Liver (tissue), 9 donors: ENCODE measurements around the gene PARD3. TPM values are rescaled to one million over a fixed set of nuclear protein-coding genes. Genes with fewer than 3 reads are reported as not detected.

Experiments
- DNase-seq: peaks from one replicate; pipeline ENCODE4 v3.0.0-alpha.2; 2017; ENCODE audit warnings: low spot score
- H3K27ac ChIP-seq, 2 donors: one replicate each; pipeline ENCODE4 v1.7.0; 2013; ENCODE audit warnings: inconsistent platforms in 2 of 2, low read length in 2 of 2, control low read depth in 1 of 2, low read depth in 1 of 2, mild to moderate bottlenecking in 1 of 2
- H3K27me3 ChIP-seq, 4 donors: one replicate each; pipeline versions ENCODE4 v1.6.1 to v1.7.0; 2013; ENCODE audit warnings: low read length in 3 of 4, inconsistent platforms in 1 of 4, mild to moderate bottlenecking in 1 of 4, moderate library complexity in 1 of 4; ENCODE audit not compliant: control insufficient read depth in 4 of 4, insufficient read depth in 4 of 4
- H3K36me3 ChIP-seq, 4 donors: one replicate each; pipeline versions ENCODE4 v1.6.1 to v1.7.0; 2013; ENCODE audit warnings: low read length in 3 of 4, mild to moderate bottlenecking in 3 of 4, low read depth in 1 of 4, moderate library complexity in 1 of 4; ENCODE audit not compliant: control insufficient read depth in 4 of 4, insufficient read depth in 3 of 4
- H3K4me1 ChIP-seq, 4 donors: one replicate each; pipeline versions ENCODE4 v1.6.1 to v1.7.0; 2013; ENCODE audit warnings: low read length in 3 of 4, mild to moderate bottlenecking in 3 of 4, moderate library complexity in 1 of 4; ENCODE audit not compliant: control insufficient read depth in 4 of 4, insufficient read depth in 4 of 4
- H3K4me3 ChIP-seq, 3 donors: one replicate each; pipeline versions ENCODE4 v1.6.1 to v1.7.0; 2013; ENCODE audit warnings: low read length in 3 of 3, control low read depth in 1 of 3, low read depth in 1 of 3, mild to moderate bottlenecking in 1 of 3
- H3K9ac ChIP-seq, 2 donors: one replicate each; pipeline ENCODE4 v1.7.0; 2013; ENCODE audit warnings: low read length in 2 of 2, mild to moderate bottlenecking in 2 of 2, moderate library complexity in 2 of 2, control low read depth in 1 of 2, low read depth in 1 of 2
- H3K9me3 ChIP-seq, 4 donors: one replicate each; pipeline versions ENCODE4 v1.6.1 to v1.7.0; 2013; ENCODE audit warnings: low read length in 3 of 4; ENCODE audit not compliant: control insufficient read depth in 4 of 4
- EGR1 ChIP-seq, 2 donors: IDR thresholded peaks; 2 replicates each; pipeline ENCODE4 v1.6.1; 2016 to 2018; ENCODE audit warnings: antibody characterized with exemption in 2 of 2, low read depth in 2 of 2
- FOXA2 ChIP-seq: IDR thresholded peaks from 2 replicates; pipeline ENCODE4 v1.6.1; 2016; ENCODE audit warnings: antibody characterized with exemption
- GABPA ChIP-seq, 2 donors: IDR thresholded peaks in 1 of 2; conservative IDR thresholded peaks in 1 of 2; 2 replicates each; pipeline ENCODE4 v1.6.1; 2016; ENCODE audit warnings: antibody characterized with exemption in 2 of 2, mild to moderate bottlenecking in 1 of 2, moderate library complexity in 1 of 2
- HNF4G ChIP-seq: IDR thresholded peaks from 2 replicates; pipeline ENCODE4 v1.6.1; 2016; ENCODE audit warnings: antibody characterized with exemption
- JUND ChIP-seq, 2 donors: IDR thresholded peaks; 2 replicates each; pipeline ENCODE4 v1.6.1; 2016; ENCODE audit warnings: antibody characterized with exemption in 2 of 2
- NR2F2 ChIP-seq: IDR thresholded peaks from 2 replicates; pipeline ENCODE4 v1.6.1; 2016; ENCODE audit warnings: antibody characterized with exemption
- RAD21 ChIP-seq, 2 donors: IDR thresholded peaks; 2 replicates each; pipeline ENCODE4 v1.6.1; 2016; ENCODE audit warnings: antibody characterized with exemption in 2 of 2, mild to moderate bottlenecking in 2 of 2
- RXRA ChIP-seq, 2 donors: IDR thresholded peaks; 2 replicates each; pipeline ENCODE4 v1.6.1; 2017 to 2018; ENCODE audit warnings: antibody characterized with exemption in 2 of 2, mild to moderate bottlenecking in 1 of 2
- SP1 ChIP-seq: IDR thresholded peaks from 2 replicates; pipeline ENCODE4 v1.6.1; 2018; ENCODE audit warnings: antibody characterized with exemption, mild to moderate bottlenecking
- TAF1 ChIP-seq: conservative IDR thresholded peaks from 2 replicates; pipeline ENCODE4 v1.6.1; 2016; ENCODE audit warnings: antibody characterized with exemption, mild to moderate bottlenecking
- YY1 ChIP-seq: IDR thresholded peaks from 2 replicates; pipeline ENCODE4 v1.6.1; 2016; ENCODE audit warnings: antibody characterized with exemption, mild to moderate bottlenecking
- WGBS: extraction: QIAGEN DNeasy Blood & Tissue Kit; methylation state at CpG from one replicate; pipeline ENCODE4 v1.1.7; 2013; 5-methylcytosine and 5-hydroxymethylcytosine counted together
- polyA plus RNA-seq, 2 donors: library from polyadenylated mRNA; stranded (reverse) in 1 of 2; unstranded in 1 of 2; fragments of 200-250 nt in 1 of 2; fragments of >200 nt in 1 of 2; fragmentation: Nextera tagmentation in 1 of 2; extraction: Ambion mirVana in 1 of 2; gene quantifications; one replicate each; pipeline versions ENCODE4 v1.2.1 to v1.2.3, GENCODE V29; 2013 to 2015
- total RNA-seq, 2 donors: library from RNA; depleted of rRNA; stranded (reverse); fragments of >200 nt; gene quantifications; one replicate each; pipeline ENCODE4 v1.2.3, GENCODE V29; 2014
- TF ChIP-seq, protein P1 (sequence below): fragments of 150-350 bp; IDR thresholded peaks from 2 replicates; pipeline ENCODE4 v1.5.1; 2017; ENCODE audit warnings: improper control_type of control experiment, low read depth, low read length; ENCODE audit not compliant: missing input control
- TF ChIP-seq, protein P2 (sequence below): IDR thresholded peaks from 2 replicates; pipeline ENCODE4 v1.6.1; 2016; ENCODE audit warnings: antibody characterized with exemption
- TF ChIP-seq, protein P3 (sequence below): IDR thresholded peaks from 2 replicates; pipeline ENCODE4 v1.6.1; 2016; ENCODE audit warnings: antibody characterized with exemption
- TF ChIP-seq, protein P4 (sequence below): IDR thresholded peaks from 2 replicates; pipeline ENCODE4 v1.6.1; 2016; ENCODE audit warnings: antibody characterized with exemption
- TF ChIP-seq, protein P5 (sequence below): IDR thresholded peaks from 2 replicates; pipeline ENCODE4 v1.6.1; 2016; ENCODE audit warnings: antibody characterized with exemption, mild to moderate bottlenecking
- donor health status: healthy.
- donor health status: healthy.
- donor health status: healthy.
- donor health status: healthy.
- donor health status: healthy.

The PARD3 gene
- total and polyA plus RNA-seq, 4 donors: 12.3 to 43.8 (median 13.5) TPM

DNA sequence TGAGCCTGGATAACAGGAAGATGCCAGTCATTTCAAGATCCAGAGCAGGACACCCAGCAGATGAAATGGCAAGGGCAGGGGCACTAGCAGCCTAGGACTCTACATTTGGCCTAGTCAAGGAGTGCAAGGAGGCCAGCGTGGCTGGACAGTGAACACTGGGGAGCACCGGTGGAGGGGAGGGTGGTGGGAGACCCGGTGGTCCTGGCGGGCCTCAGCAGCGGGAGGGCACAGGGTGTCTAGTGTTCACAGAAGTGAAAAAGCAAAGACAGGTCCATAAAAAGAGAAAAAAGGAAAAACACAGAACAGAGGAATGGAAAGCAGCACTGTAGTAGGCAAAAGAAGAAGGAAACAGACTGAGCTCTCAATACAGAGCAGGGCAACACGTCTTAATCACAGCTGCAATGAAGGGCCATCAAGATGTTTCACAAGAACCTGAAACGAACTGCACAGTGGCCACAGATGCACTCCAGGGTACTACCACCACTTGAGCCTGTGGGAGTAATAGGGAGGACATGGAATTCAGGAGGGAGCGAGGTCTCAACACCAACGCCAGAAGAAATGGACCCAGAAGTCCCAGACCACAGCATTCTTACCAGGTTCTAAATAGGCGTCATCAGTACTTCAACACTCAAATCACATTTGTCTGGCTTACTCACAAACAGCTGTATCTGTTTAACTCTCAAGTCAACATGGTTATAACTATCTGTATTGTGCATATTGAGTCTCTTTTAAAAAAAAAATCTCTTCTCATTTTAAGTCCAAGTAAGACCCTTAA is 573.7 kb downstream of the PARD3 start:
- Histone ChIP-seq H3K4me1 (no peaks in the 10 kb centered on the region), H3K36me3 (no peaks in the 10 kb centered on the region), H3K9me3 (no peaks in the 10 kb centered on the region), H3K9ac (no peak overlapping the region), H3K27ac (no peak overlapping the region), H3K27me3 (no peaks in the 10 kb centered on the region), H3K4me3 (no peak overlapping the region)
- WGBS: 91% methylated on average over 10 of the region's 10 CpGs
- TF ChIP-seq EGR1 (IDR thresholded peaks at IDR 0.05; ENCODE audit: low read depth in 2 of 2) (no peak), FOXA2 (no peak), RXRA (IDR thresholded peaks at IDR 0.05) (no peak), GABPA (IDR thresholded peaks at IDR 0.05 in 1 of 2, conservative IDR thresholded peaks at IDR 0.05 in 1 of 2) (no peak)
- TF ChIP-seq, protein P1, sequence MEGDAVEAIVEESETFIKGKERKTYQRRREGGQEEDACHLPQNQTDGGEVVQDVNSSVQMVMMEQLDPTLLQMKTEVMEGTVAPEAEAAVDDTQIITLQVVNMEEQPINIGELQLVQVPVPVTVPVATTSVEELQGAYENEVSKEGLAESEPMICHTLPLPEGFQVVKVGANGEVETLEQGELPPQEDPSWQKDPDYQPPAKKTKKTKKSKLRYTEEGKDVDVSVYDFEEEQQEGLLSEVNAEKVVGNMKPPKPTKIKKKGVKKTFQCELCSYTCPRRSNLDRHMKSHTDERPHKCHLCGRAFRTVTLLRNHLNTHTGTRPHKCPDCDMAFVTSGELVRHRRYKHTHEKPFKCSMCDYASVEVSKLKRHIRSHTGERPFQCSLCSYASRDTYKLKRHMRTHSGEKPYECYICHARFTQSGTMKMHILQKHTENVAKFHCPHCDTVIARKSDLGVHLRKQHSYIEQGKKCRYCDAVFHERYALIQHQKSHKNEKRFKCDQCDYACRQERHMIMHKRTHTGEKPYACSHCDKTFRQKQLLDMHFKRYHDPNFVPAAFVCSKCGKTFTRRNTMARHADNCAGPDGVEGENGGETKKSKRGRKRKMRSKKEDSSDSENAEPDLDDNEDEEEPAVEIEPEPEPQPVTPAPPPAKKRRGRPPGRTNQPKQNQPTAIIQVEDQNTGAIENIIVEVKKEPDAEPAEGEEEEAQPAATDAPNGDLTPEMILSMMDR: no peak
- DNase-seq: no peak

DNA sequence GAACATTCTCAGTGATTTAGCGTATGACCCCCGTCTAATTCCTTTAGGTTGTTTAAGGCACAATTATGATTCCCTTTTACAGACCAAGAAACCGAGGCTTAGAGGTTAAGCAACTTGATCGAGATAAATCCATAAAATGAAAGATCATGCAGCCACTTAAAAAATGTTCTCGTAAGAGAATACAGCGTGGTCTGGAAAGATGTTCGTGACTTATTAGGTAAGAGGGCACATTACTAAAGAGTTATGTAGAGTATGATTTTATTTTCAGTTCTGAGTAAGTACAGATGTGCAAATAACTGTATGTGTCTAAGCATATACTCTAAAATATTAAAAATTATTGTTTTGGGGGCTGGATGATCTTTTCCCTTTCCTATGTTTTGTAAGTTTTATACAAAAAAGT is 575.1 kb downstream of the PARD3 start:
- Histone ChIP-seq H3K27ac (no peak overlapping the region), H3K4me3 (no peak overlapping the region), H3K9ac (no peak overlapping the region), H3K4me1 (no peaks in the 10 kb centered on the region), H3K9me3 (no peaks in the 10 kb centered on the region), H3K36me3 (no peaks in the 10 kb centered on the region), H3K27me3 (no peaks in the 10 kb centered on the region)
- DNase-seq: no peak
- 86% methylated on average over 7 of the region's 7 CpGs for WGBS
- peak; percentile 20 for TF ChIP-seq NR2F2
- TF ChIP-seq RXRA (IDR thresholded peaks at IDR 0.05): no peak
- TF ChIP-seq FOXA2: no peak
- no peak for TF ChIP-seq SP1

DNA sequence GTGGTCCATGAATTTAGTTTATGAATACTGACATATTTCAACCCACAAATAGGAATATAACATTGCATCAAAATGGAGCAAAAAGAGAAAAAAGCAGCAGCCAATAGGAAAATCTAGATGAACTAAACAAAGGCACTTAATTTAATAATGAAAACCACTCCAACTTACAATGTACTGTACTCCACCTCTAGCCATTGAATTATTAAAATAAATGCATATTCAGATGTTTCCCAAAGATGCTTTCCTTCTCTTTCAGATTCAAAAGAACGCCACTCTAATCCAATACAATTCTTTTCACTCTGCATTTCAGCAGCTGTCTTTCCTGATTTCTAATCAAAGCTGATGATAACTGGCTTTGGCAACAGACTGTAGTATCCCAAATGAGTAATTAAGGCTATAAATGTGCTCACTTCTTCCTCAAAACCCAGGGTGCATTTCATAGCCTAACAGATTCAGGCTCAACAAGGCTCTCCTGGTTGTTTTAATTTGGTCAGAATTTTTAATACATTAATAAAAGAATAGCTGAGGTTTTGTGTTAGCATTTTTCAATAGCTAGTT is 577.1 kb downstream of the PARD3 start:
- 82% methylated on average over 1 of the region's 1 CpG for WGBS
- no peaks in the 10 kb centered on the region for H3K27me3 ChIP-seq
- no peaks in the 10 kb centered on the region for H3K36me3 ChIP-seq
- no peak overlapping the region for H3K27ac ChIP-seq
- H3K4me3 ChIP-seq: no peak overlapping the region
- H3K9me3 ChIP-seq: no peaks in the 10 kb centered on the region
- H3K4me1 ChIP-seq: no peaks in the 10 kb centered on the region
- no peak for DNase-seq
- H3K9ac ChIP-seq: no peak overlapping the region
- no peak for TF ChIP-seq YY1
- TF ChIP-seq, protein P2, sequence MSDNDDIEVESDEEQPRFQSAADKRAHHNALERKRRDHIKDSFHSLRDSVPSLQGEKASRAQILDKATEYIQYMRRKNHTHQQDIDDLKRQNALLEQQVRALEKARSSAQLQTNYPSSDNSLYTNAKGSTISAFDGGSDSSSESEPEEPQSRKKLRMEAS: no peak
- no peak for TF ChIP-seq SP1
- TF ChIP-seq FOXA2: no peak
- TF ChIP-seq, protein P1: no peak
- no peak for TF ChIP-seq HNF4G
- TF ChIP-seq, protein P3, sequence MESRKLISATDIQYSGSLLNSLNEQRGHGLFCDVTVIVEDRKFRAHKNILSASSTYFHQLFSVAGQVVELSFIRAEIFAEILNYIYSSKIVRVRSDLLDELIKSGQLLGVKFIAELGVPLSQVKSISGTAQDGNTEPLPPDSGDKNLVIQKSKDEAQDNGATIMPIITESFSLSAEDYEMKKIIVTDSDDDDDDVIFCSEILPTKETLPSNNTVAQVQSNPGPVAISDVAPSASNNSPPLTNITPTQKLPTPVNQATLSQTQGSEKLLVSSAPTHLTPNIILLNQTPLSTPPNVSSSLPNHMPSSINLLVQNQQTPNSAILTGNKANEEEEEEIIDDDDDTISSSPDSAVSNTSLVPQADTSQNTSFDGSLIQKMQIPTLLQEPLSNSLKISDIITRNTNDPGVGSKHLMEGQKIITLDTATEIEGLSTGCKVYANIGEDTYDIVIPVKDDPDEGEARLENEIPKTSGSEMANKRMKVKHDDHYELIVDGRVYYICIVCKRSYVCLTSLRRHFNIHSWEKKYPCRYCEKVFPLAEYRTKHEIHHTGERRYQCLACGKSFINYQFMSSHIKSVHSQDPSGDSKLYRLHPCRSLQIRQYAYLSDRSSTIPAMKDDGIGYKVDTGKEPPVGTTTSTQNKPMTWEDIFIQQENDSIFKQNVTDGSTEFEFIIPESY: no peak
- TF ChIP-seq RAD21 (IDR thresholded peaks at IDR 0.05): no peak
- TF ChIP-seq JUND (IDR thresholded peaks at IDR 0.05): no peak
- no peak for TF ChIP-seq TAF1
- TF ChIP-seq EGR1 (IDR thresholded peaks at IDR 0.05; ENCODE audit: low read depth in 2 of 2): no peak
- TF ChIP-seq, protein P4, sequence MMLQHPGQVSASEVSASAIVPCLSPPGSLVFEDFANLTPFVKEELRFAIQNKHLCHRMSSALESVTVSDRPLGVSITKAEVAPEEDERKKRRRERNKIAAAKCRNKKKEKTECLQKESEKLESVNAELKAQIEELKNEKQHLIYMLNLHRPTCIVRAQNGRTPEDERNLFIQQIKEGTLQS: no peak
- no peak for TF ChIP-seq NR2F2
- TF ChIP-seq GABPA (IDR thresholded peaks at IDR 0.05 in 1 of 2, conservative IDR thresholded peaks at IDR 0.05 in 1 of 2): no peak
- TF ChIP-seq, protein P5, sequence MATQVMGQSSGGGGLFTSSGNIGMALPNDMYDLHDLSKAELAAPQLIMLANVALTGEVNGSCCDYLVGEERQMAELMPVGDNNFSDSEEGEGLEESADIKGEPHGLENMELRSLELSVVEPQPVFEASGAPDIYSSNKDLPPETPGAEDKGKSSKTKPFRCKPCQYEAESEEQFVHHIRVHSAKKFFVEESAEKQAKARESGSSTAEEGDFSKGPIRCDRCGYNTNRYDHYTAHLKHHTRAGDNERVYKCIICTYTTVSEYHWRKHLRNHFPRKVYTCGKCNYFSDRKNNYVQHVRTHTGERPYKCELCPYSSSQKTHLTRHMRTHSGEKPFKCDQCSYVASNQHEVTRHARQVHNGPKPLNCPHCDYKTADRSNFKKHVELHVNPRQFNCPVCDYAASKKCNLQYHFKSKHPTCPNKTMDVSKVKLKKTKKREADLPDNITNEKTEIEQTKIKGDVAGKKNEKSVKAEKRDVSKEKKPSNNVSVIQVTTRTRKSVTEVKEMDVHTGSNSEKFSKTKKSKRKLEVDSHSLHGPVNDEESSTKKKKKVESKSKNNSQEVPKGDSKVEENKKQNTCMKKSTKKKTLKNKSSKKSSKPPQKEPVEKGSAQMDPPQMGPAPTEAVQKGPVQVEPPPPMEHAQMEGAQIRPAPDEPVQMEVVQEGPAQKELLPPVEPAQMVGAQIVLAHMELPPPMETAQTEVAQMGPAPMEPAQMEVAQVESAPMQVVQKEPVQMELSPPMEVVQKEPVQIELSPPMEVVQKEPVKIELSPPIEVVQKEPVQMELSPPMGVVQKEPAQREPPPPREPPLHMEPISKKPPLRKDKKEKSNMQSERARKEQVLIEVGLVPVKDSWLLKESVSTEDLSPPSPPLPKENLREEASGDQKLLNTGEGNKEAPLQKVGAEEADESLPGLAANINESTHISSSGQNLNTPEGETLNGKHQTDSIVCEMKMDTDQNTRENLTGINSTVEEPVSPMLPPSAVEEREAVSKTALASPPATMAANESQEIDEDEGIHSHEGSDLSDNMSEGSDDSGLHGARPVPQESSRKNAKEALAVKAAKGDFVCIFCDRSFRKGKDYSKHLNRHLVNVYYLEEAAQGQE: no peak
